IMR-90 (cell line): ENCODE results near the gene MRPL43. TPM values are rescaled to one million over a fixed set of nuclear protein-coding genes. Genes with fewer than 3 reads are reported as not detected.

Source experiments
- ATAC-seq: fragments of 200-7000 bp; cut with Tn5 transposase; 2 replicates; pipeline ENCODE4 v1.9.1; 2020; ENCODE audit warnings: low read depth, mild to moderate bottlenecking, moderate library complexity
- BruUV-seq: library from RNA; stranded (reverse); fragments of 400-500 nt; replicated peaks from 2 replicates; lab custom pipeline; 2021; lab: Mats Ljungman, UMichigan
- CTCF ChIA-PET: fragments of 300-600 bp; formaldehyde crosslinking; extraction: SDS; loops from one replicate; lab custom pipeline; 2021; ENCODE audit warnings: antibody characterized with exemption; lab: Yijun Ruan, JAX
- POLR2A ChIA-PET: fragments of 300-600 bp; sonication (Branson Sonifier 250); formaldehyde crosslinking; loops from one replicate; lab custom pipeline; 2022; ENCODE audit warnings: antibody characterized with exemption; ENCODE audit not compliant: unreplicated experiment; lab: Charles Lee
- DNase-seq: peaks from one replicate; pipeline ENCODE4 v3.0.0; 2013
- H2AFZ ChIP-seq: replicated peaks from 2 replicates; pipeline ENCODE3; 2013; ENCODE audit warnings: low read length, mild to moderate bottlenecking; ENCODE audit not compliant: poor library complexity
- H2AK5ac ChIP-seq: 2 replicates; pipeline ENCODE4 v1.6.1; 2013; ENCODE audit warnings: low read depth, low read length, inconsistent platforms
- H2AK9ac ChIP-seq: replicated peaks from 2 replicates; pipeline ENCODE3; 2013; ENCODE audit warnings: mild to moderate bottlenecking, low read depth, low read length, moderate library complexity; ENCODE audit not compliant: poor library complexity
- H2BK120ac ChIP-seq: 2 replicates; pipeline ENCODE4 v1.6.1; 2013; ENCODE audit warnings: low read depth, low read length, inconsistent platforms
- H2BK15ac ChIP-seq: 3 replicates; pipeline ENCODE4 v1.6.1; 2013; ENCODE audit warnings: low read depth, low read length, inconsistent platforms
- H2BK20ac ChIP-seq: 2 replicates; pipeline ENCODE4 v1.6.1; 2013; ENCODE audit warnings: low read depth, mild to moderate bottlenecking, inconsistent platforms, low read length, moderate library complexity
- H2BK5ac ChIP-seq: 2 replicates; pipeline ENCODE4 v1.6.1; 2013; ENCODE audit warnings: mild to moderate bottlenecking, low read depth, low read length, inconsistent platforms; ENCODE audit not compliant: poor library complexity, severe bottlenecking
- H3K14ac ChIP-seq: replicated peaks from 2 replicates; pipeline ENCODE4 v1.6.1; 2013; ENCODE audit warnings: low read depth, low read length, inconsistent platforms
- H3K18ac ChIP-seq: 2 replicates; pipeline ENCODE4 v1.6.1; 2013; ENCODE audit warnings: low read depth, low read length, control low read depth
- H3K23ac ChIP-seq: 2 replicates; pipeline ENCODE4 v1.6.1; 2013; ENCODE audit warnings: low read depth, low read length, inconsistent platforms
- H3K27ac ChIP-seq: 2 replicates; pipeline ENCODE4 v1.5.1; 2013; ENCODE audit warnings: mild to moderate bottlenecking, control low read depth, low read length; ENCODE audit not compliant: insufficient read depth
- H3K27me3 ChIP-seq: 2 replicates; pipeline ENCODE4 v1.6.1; 2013; ENCODE audit warnings: low read length; ENCODE audit not compliant: control insufficient read depth, insufficient read depth
- H3K36me3 ChIP-seq: 2 replicates; pipeline ENCODE4 v1.6.1; 2013; ENCODE audit warnings: low read length, mixed read lengths; ENCODE audit not compliant: control insufficient read depth, insufficient read depth
- H3K4ac ChIP-seq: 2 replicates; pipeline ENCODE4 v1.6.1; 2013; ENCODE audit warnings: low read depth, low read length, inconsistent platforms
- H3K4me1 ChIP-seq: 2 replicates; pipeline ENCODE4 v1.6.1; 2013; ENCODE audit warnings: low read length, mixed read lengths; ENCODE audit not compliant: control insufficient read depth, insufficient read depth
- H3K4me2 ChIP-seq: 2 replicates; pipeline ENCODE4 v1.6.1; 2013; ENCODE audit warnings: low read depth, mild to moderate bottlenecking, control low read depth, low read length, moderate library complexity
- H3K4me3 ChIP-seq: 2 replicates; pipeline ENCODE4 v1.5.1; 2013; ENCODE audit warnings: low read depth, mild to moderate bottlenecking, control low read depth, low read length, moderate library complexity; ENCODE audit not compliant: insufficient read depth
- H3K56ac ChIP-seq: 2 replicates; pipeline ENCODE4 v1.6.1; 2013; ENCODE audit warnings: low read length, inconsistent platforms; ENCODE audit not compliant: insufficient read depth; ENCODE audit errors: extremely low read depth
- H3K79me1 ChIP-seq, 2 experiments: 2 replicates each; pipeline ENCODE4 v1.6.1; 2013; ENCODE audit warnings: low read length in 2 of 2, inconsistent platforms in 1 of 2, low read depth in 1 of 2
- H3K9ac ChIP-seq: 2 replicates; pipeline ENCODE4 v1.6.1; 2013; ENCODE audit warnings: low read depth, low read length, control low read depth
- H3K9me1 ChIP-seq: 2 replicates; pipeline ENCODE4 v1.6.1; 2013; ENCODE audit warnings: low read length, inconsistent platforms; ENCODE audit not compliant: insufficient read depth
- H3K9me3 ChIP-seq: 2 replicates; pipeline ENCODE4 v1.6.1; 2013; ENCODE audit warnings: low read length; ENCODE audit not compliant: control insufficient read depth, insufficient read depth
- H4K20me1 ChIP-seq: 2 replicates; pipeline ENCODE4 v1.6.1; 2013; ENCODE audit warnings: low read length, inconsistent platforms; ENCODE audit not compliant: insufficient read depth
- H4K5ac ChIP-seq: 2 replicates; pipeline ENCODE4 v1.6.1; 2013; ENCODE audit warnings: mild to moderate bottlenecking, low read depth, low read length, control low read depth
- H4K8ac ChIP-seq, 2 experiments: 2 replicates each; pipeline ENCODE4 v1.6.1; 2013; ENCODE audit warnings: low read depth in 2 of 2, low read length in 2 of 2, control low read depth in 1 of 2, inconsistent platforms in 1 of 2
- H4K91ac ChIP-seq: 2 replicates; pipeline ENCODE4 v1.6.1; 2013; ENCODE audit warnings: low read depth, low read length, inconsistent platforms; ENCODE audit not compliant: insufficient read depth
- BHLHE40 ChIP-seq: fragments of 150-350 bp; IDR thresholded peaks from 2 replicates; pipeline ENCODE4 v1.6.1; 2016; ENCODE audit warnings: mild to moderate bottlenecking, low read depth, low read length
- CEBPB ChIP-seq: IDR thresholded peaks from 2 replicates; pipeline ENCODE4 v1.6.1; 2012; ENCODE audit warnings: low read depth, low read length, improper control_type of control experiment
- CHD1 ChIP-seq: IDR thresholded peaks from 2 replicates; pipeline ENCODE4 v1.6.1; 2012; ENCODE audit warnings: low read depth, low read length, improper control_type of control experiment
- CTCF ChIP-seq: conservative IDR thresholded peaks from 2 replicates; pipeline ENCODE4 v1.5.1; 2012; ENCODE audit warnings: mild to moderate bottlenecking, low read depth, low read length, improper control_type of control experiment
- ELK1 ChIP-seq: fragments of 150-350 bp; IDR thresholded peaks from 2 replicates; pipeline ENCODE4 v1.6.1; 2016; ENCODE audit warnings: low read depth, mild to moderate bottlenecking, low read length, moderate library complexity, borderline replicate concordance
- FOS ChIP-seq: fragments of 150-350 bp; IDR thresholded peaks from 2 replicates; pipeline ENCODE4 v1.6.1; 2016; ENCODE audit warnings: low read depth, low read length
- MAFK ChIP-seq: IDR thresholded peaks from 2 replicates; pipeline ENCODE4 v1.6.1; 2012; ENCODE audit warnings: low read depth, low read length, improper control_type of control experiment
- MXI1 ChIP-seq: IDR thresholded peaks from 2 replicates; pipeline ENCODE4 v1.6.1; 2012; ENCODE audit warnings: low read depth, mild to moderate bottlenecking, low read length, moderate library complexity, borderline replicate concordance
- NFE2L2 ChIP-seq: fragments of 150-350 bp; IDR thresholded peaks from 2 replicates; pipeline ENCODE4 v1.6.1; 2016; ENCODE audit warnings: low read depth, mild to moderate bottlenecking, low read length
- POLR2A ChIP-seq: IDR thresholded peaks from 2 replicates; pipeline ENCODE4 v1.6.1; 2012; ENCODE audit warnings: mild to moderate bottlenecking, low read depth, low read length
- RAD21 ChIP-seq: IDR thresholded peaks from 2 replicates; pipeline ENCODE4 v1.6.1; 2012; ENCODE audit warnings: low read length, improper control_type of control experiment
- RCOR1 ChIP-seq: IDR thresholded peaks from 2 replicates; pipeline ENCODE4 v1.6.1; 2012; ENCODE audit warnings: mild to moderate bottlenecking, low read length, improper control_type of control experiment; ENCODE audit not compliant: insufficient replicate concordance
- RFX5 ChIP-seq: IDR thresholded peaks from 2 replicates; pipeline ENCODE4 v1.8.0; 2012; ENCODE audit warnings: low read depth, mild to moderate bottlenecking, low read length, moderate library complexity
- SMC3 ChIP-seq: fragments of 150-350 bp; IDR thresholded peaks from 2 replicates; pipeline ENCODE4 v1.6.1; 2016; ENCODE audit warnings: low read depth, mild to moderate bottlenecking, antibody characterized with exemption, low read length, moderate library complexity
- USF2 ChIP-seq: fragments of 150-350 bp; IDR thresholded peaks from 2 replicates; pipeline ENCODE4 v1.6.1; 2017; ENCODE audit warnings: mild to moderate bottlenecking, antibody characterized with exemption, low read length, low read depth
- WGBS, 2 experiments: methylation state at CpG; one replicate each; pipeline versions ENCODE4 v1.1.5 to v1.1.7; 2013; ENCODE audit warnings: missing lambda C conversion rate in 2 of 2; ENCODE audit not compliant: insufficient read length in 1 of 2; ENCODE audit errors: extremely low coverage in 2 of 2; 5-methylcytosine and 5-hydroxymethylcytosine counted together
- dilution Hi-C: fragments of 300-500 bp; cut with HindIII; formaldehyde crosslinking; loops from one replicate; pipeline ENCODE4 v1.14.3; 2018; ENCODE audit warnings: low sequenced_read_pairs; ENCODE audit not compliant: unreplicated experiment
- in situ Hi-C: fragments of 300-500 bp; cut with MboI; formaldehyde crosslinking; loops from 3 replicates; pipeline ENCODE4 v1.14.3; 2019; ENCODE audit warnings: low sequenced_read_pairs, inconsistent platforms, mixed read lengths
- intact Hi-C: fragments of 100-400 bp; cut with micrococcal nuclease; formaldehyde crosslinking; loops from 2 replicates; pipeline ENCODE4 v1.10.0; 2022
- polyA plus RNA-seq, 3 experiments: library from polyadenylated mRNA; depleted of rRNA; stranded (reverse); fragments of >200 nt; gene quantifications; 2 replicates each; pipeline ENCODE4 v1.2.3, GENCODE V29; 2012; ENCODE audit warnings: low replicate concordance in 1 of 3
- total RNA-seq: library from RNA; depleted of rRNA; stranded (reverse); fragments of >200 nt; gene quantifications from 2 replicates; pipeline ENCODE4 v1.2.3, GENCODE V29; 2012

MRPL43 gene
- total and polyA plus RNA-seq, 2 of the 4 experiments (the other 2 are of a cell fraction), result 61.3 to 142 TPM

GRCh38 chr10:100968062-100968736 is 19.1 kb downstream of the MRPL43 start:
- no TSS peak for BruUV-seq
- Histone ChIP-seq H2AK9ac (no peak overlapping the region), H3K9me1 (peaks cover 14% of the 10 kb centered on the region; the same call in 1 of the 2 replicates), H3K27ac (no peak overlapping the region), H3K4me1 (peaks cover 6% of the 10 kb centered on the region), H3K27me3 (no peaks in the 10 kb centered on the region), H3K9ac (no peak overlapping the region), H3K23ac (peak overlapping the region; percentile 40; the same call in 1 of the 2 replicates), H2BK5ac (no peak overlapping the region), H2BK20ac (no peak overlapping the region), H3K4me3 (no peak overlapping the region), H4K20me1 (no peaks in the 10 kb centered on the region), H3K56ac (no peak overlapping the region), H2AK5ac (0 out of 2 replicates have a peak overlapping the region, but pooled peaks have one; percentile 9), H2AFZ (no peak overlapping the region), H3K79me1 (no peaks in the 10 kb centered on the region), H4K91ac (no peak overlapping the region), H3K18ac (no peak overlapping the region), H4K5ac (no peak overlapping the region), H3K4me2 (no peak overlapping the region), H3K36me3 (peaks cover 9% of the 10 kb centered on the region), H2BK120ac (no peak overlapping the region), H4K8ac (0 out of 4 replicates have a peak overlapping the region, but pooled peaks of 1 of the 2 experiments have one; percentile 8), H3K9me3 (no peaks in the 10 kb centered on the region), H3K4ac (no peak overlapping the region), H2BK15ac (no peak overlapping the region), H3K14ac (0 out of 2 replicates have a peak overlapping the region, but pooled peaks have one; percentile 37)
- ChIA-PET CTCF (interaction anchor here (1.3 kb wide), 1 partner anchor 46 kb away, joined by 9 read pairs; no protein-coding TSS in a partner anchor), POLR2A (no interaction called here)
- TF ChIP-seq MAFK, result no peak
- TF ChIP-seq RCOR1, result no peak
- TF ChIP-seq FOS, result no peak
- no peak for TF ChIP-seq CEBPB
- TF ChIP-seq BHLHE40, result no peak
- no peak for TF ChIP-seq USF2
- no peak for TF ChIP-seq NFE2L2
- no peak for TF ChIP-seq CHD1
- TF ChIP-seq ELK1, result no peak
- TF ChIP-seq SMC3, result no peak
- no peak for TF ChIP-seq CTCF
- TF ChIP-seq POLR2A, result no peak
- TF ChIP-seq MXI1, result no peak
- TF ChIP-seq RFX5, result no peak
- TF ChIP-seq RAD21, result no peak
- dilution Hi-C loops (no loop called here), in situ Hi-C loops (no loop called here), intact Hi-C loops (no loop called here)
- DNase-seq, result no peak
- ATAC-seq, result no peak
- no CpG with 5 or more reads among the region's 2 CpGs for WGBS, 2 experiments
